Measurements from ENCODE around the gene FNDC1. TPM values are rescaled to one million over a fixed set of nuclear protein-coding genes. Genes with fewer than 3 reads are reported as not detected.
"Not testable (repeated sequence)": the region's sequence is repeated elsewhere in the genome, so short reads cannot be mapped to it uniquely, and the experiment has no call there.

Gene FNDC1
- total RNA-seq, result 24.2 and 34.2 TPM in 2 replicates

DNA sequence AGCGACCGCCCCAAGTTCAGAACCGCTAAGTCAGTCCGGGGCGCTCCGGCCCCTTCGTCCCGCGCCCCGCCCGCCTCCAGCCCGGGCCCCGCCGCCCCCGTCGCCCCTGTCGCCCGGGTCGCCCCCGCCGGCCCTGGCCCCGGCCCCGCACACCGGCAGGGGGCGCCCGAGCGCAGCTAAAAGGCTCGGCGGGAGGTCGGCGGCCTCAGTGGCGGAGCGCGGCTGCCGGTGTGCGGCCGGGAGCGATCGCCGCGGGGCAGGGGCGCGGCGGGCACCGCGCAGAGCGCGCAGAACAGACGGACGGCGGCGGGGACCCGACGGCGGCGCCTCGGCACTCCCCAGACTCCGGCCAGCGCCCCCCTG is at the start of gene FNDC1:
Gene FNDC1 (plus strand): TSS at position 208 of the 363 bp plus-strand sequence. CDS start 197 bp downstream, outside the sequence.
- H3K79me2 ChIP-seq (ENCODE audit: insufficient read depth, low read length), result no peaks in the 10 kb centered on the region
- H3K4me3 ChIP-seq (ENCODE audit: insufficient read depth, low read length), result peak within 1 kb of the TSS; percentile 71
- no peaks in the 10 kb centered on the region for H3K9me3 ChIP-seq (ENCODE audit: low read depth, low read length)
- peaks cover 33% of the 10 kb centered on the region for H3K27me3 ChIP-seq (ENCODE audit: insufficient read depth, low read length)
- H4K20me1 ChIP-seq (ENCODE audit: insufficient read depth, low read length), result no peaks in the 10 kb centered on the region
- H3K36me3 ChIP-seq (ENCODE audit: insufficient read depth, low read length), result no peaks in the 10 kb centered on the region
- TF ChIP-seq, protein P1, sequence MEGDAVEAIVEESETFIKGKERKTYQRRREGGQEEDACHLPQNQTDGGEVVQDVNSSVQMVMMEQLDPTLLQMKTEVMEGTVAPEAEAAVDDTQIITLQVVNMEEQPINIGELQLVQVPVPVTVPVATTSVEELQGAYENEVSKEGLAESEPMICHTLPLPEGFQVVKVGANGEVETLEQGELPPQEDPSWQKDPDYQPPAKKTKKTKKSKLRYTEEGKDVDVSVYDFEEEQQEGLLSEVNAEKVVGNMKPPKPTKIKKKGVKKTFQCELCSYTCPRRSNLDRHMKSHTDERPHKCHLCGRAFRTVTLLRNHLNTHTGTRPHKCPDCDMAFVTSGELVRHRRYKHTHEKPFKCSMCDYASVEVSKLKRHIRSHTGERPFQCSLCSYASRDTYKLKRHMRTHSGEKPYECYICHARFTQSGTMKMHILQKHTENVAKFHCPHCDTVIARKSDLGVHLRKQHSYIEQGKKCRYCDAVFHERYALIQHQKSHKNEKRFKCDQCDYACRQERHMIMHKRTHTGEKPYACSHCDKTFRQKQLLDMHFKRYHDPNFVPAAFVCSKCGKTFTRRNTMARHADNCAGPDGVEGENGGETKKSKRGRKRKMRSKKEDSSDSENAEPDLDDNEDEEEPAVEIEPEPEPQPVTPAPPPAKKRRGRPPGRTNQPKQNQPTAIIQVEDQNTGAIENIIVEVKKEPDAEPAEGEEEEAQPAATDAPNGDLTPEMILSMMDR (IDR thresholded peaks at IDR 0.05; ENCODE audit: extremely low read depth, low read depth, low read length), result no peak
- DNase-seq (ENCODE audit: insufficient read length, low spot score, missing footprints), result peak; percentile 96
- H3K4me2 ChIP-seq (ENCODE audit: insufficient read depth, low read length), result peak within 1 kb of the TSS; percentile 88
- peak within 1 kb of the TSS; percentile 63 for H3K27ac ChIP-seq (ENCODE audit: low read depth, low read length)
- peak within 1 kb of the TSS; percentile 83 for H2AFZ ChIP-seq (ENCODE audit: low read length)
- peaks cover 36% of the 10 kb centered on the region for H3K4me1 ChIP-seq (ENCODE audit: insufficient read depth, low read length)

DNA sequence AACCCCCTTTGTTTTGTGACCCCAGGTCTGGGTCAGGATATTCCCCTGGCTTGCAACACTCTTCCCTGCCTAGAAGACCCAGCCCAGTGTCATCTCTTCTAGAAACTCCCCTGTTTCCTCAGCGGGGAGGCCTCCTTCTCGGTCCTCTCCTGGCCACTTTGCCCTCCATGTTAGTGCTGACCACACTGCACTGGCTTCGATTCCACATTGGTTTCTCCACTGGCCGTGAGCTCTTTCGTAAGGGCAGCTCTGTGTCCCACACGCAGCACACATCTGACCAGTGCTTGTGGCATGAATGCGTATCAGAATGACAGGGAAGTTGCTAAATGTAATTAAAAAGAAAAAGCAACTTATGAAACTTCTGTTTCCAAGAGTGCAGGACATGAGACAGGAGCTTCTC is 49.4 kb upstream of the FNDC1 start:
- Histone ChIP-seq H3K4me3 (ENCODE audit: insufficient read depth, low read length) (no peak overlapping the region), H3K36me3 (ENCODE audit: insufficient read depth, low read length) (no peaks in the 10 kb centered on the region), H2AFZ (ENCODE audit: low read length) (no peak overlapping the region), H3K27me3 (ENCODE audit: insufficient read depth, low read length) (peaks cover 13% of the 10 kb centered on the region), H3K27ac (ENCODE audit: low read depth, low read length) (no peak overlapping the region), H3K79me2 (ENCODE audit: insufficient read depth, low read length) (no peaks in the 10 kb centered on the region), H3K4me1 (ENCODE audit: insufficient read depth, low read length) (no peaks in the 10 kb centered on the region), H3K9me3 (ENCODE audit: low read depth, low read length) (no peaks in the 10 kb centered on the region), H4K20me1 (ENCODE audit: insufficient read depth, low read length) (no peaks in the 10 kb centered on the region), H3K4me2 (ENCODE audit: insufficient read depth, low read length) (no peak overlapping the region)
- TF ChIP-seq, protein P1 (IDR thresholded peaks at IDR 0.05; ENCODE audit: extremely low read depth, low read depth, low read length), result no peak
- no peak for DNase-seq (ENCODE audit: insufficient read length, low spot score, missing footprints)

DNA sequence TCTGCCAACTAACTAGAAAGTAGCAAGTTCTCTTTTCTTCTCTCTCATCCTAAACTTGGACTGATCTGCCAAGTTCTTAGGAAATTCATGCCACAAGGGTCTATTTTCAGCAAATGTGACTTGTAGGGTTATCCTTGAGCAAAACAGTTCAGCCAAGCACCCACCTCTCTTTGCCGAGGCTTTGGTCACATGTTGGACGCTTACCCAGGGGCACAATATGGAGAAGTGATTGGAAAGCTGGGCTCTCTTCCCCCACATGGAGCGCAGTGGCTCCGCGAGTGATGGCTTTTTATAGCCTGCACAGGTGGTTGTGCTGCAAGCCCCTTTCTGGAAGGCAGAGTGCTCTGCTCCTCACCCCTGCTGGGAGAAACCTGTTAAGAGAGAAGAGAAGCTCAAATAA is 47.7 kb upstream of the FNDC1 start:
- H3K9me3 ChIP-seq (ENCODE audit: low read depth, low read length), result no peaks in the 10 kb centered on the region
- no peaks in the 10 kb centered on the region for H3K4me1 ChIP-seq (ENCODE audit: insufficient read depth, low read length)

DNA sequence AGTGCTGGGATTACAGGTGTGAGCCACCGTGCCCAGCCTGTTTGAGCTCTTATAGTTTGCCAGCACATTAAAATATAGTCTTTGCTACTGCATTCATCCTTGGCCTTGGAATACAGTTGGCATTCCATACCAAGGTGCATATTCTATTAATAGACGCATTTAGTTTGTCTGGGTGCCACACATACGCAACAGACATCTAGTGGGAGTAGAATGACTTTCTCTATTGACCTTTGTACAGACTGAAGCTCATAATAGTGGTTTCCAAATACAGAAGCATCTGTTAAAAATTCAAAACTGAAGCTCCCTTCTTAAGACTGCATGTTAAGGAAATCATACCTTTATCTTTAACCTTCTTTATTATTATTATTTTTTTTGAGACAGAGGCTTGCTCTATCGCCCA is 46.7 kb upstream of the FNDC1 start:
- Histone ChIP-seq H3K27me3 (ENCODE audit: insufficient read depth, low read length) (peaks cover 13% of the 10 kb centered on the region), H3K79me2 (ENCODE audit: insufficient read depth, low read length) (no peaks in the 10 kb centered on the region), H3K4me3 (ENCODE audit: insufficient read depth, low read length) (no peak overlapping the region), H3K27ac (ENCODE audit: low read depth, low read length) (no peak overlapping the region), H3K4me2 (ENCODE audit: insufficient read depth, low read length) (no peak overlapping the region), H2AFZ (ENCODE audit: low read length) (no peak overlapping the region), H3K9me3 (ENCODE audit: low read depth, low read length) (no peaks in the 10 kb centered on the region), H3K36me3 (ENCODE audit: insufficient read depth, low read length) (no peaks in the 10 kb centered on the region), H4K20me1 (ENCODE audit: insufficient read depth, low read length) (no peaks in the 10 kb centered on the region), H3K4me1 (ENCODE audit: insufficient read depth, low read length) (no peaks in the 10 kb centered on the region)
- no peak for DNase-seq (ENCODE audit: insufficient read length, low spot score, missing footprints)
- TF ChIP-seq, protein P1 (IDR thresholded peaks at IDR 0.05; ENCODE audit: extremely low read depth, low read depth, low read length), result no peak

More for the DNA sequence above, 47.7 kb upstream of the FNDC1 start:
- TF ChIP-seq, protein P1 (IDR thresholded peaks at IDR 0.05; ENCODE audit: extremely low read depth, low read depth, low read length), result no peak
- no peak for DNase-seq (ENCODE audit: insufficient read length, low spot score, missing footprints)
- H4K20me1 ChIP-seq (ENCODE audit: insufficient read depth, low read length), result no peaks in the 10 kb centered on the region
- H3K36me3 ChIP-seq (ENCODE audit: insufficient read depth, low read length), result no peaks in the 10 kb centered on the region
- no peak overlapping the region for H3K4me3 ChIP-seq (ENCODE audit: insufficient read depth, low read length)
- no peaks in the 10 kb centered on the region for H3K79me2 ChIP-seq (ENCODE audit: insufficient read depth, low read length)
- no peak overlapping the region for H2AFZ ChIP-seq (ENCODE audit: low read length)
- H3K4me2 ChIP-seq (ENCODE audit: insufficient read depth, low read length), result no peak overlapping the region
- peaks cover 13% of the 10 kb centered on the region for H3K27me3 ChIP-seq (ENCODE audit: insufficient read depth, low read length)
- no peak overlapping the region for H3K27ac ChIP-seq (ENCODE audit: low read depth, low read length)

DNA sequence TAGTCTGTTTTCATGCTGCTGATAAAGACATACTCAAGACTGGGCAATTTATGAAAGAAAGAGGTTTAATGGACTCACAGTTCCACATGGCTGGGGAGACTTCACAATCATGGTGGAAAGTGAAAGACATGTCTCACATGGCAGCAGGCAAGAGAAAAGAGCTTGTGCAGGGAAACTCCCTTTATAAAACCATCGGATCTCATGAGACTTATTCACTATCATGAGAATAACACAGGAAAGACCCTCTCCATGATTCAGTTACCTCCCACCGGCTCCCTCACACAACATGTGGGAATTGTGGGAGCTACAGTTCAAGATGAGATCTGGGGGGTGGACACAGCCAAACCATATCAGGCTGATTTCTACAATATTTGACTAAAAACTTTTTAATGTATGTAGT is 45.4 kb upstream of the FNDC1 start:
- not testable (repeated sequence) for H3K27ac ChIP-seq (ENCODE audit: low read depth, low read length); H3K9me3 ChIP-seq (ENCODE audit: low read depth, low read length); H3K27me3 ChIP-seq (ENCODE audit: insufficient read depth, low read length); H3K4me3 ChIP-seq (ENCODE audit: insufficient read depth, low read length); H3K36me3 ChIP-seq (ENCODE audit: insufficient read depth, low read length); H3K79me2 ChIP-seq (ENCODE audit: insufficient read depth, low read length); H3K4me1 ChIP-seq (ENCODE audit: insufficient read depth, low read length); DNase-seq (ENCODE audit: insufficient read length, low spot score, missing footprints); H4K20me1 ChIP-seq (ENCODE audit: insufficient read depth, low read length); H3K4me2 ChIP-seq (ENCODE audit: insufficient read depth, low read length); H2AFZ ChIP-seq (ENCODE audit: low read length)
